Measurements from ENCODE around the gene RPS6KA2.
"Not testable (repeated sequence)": the region's sequence is repeated elsewhere in the genome, so short reads cannot be mapped to it uniquely, and the experiment has no call there.

The RPS6KA2 gene

DNA sequence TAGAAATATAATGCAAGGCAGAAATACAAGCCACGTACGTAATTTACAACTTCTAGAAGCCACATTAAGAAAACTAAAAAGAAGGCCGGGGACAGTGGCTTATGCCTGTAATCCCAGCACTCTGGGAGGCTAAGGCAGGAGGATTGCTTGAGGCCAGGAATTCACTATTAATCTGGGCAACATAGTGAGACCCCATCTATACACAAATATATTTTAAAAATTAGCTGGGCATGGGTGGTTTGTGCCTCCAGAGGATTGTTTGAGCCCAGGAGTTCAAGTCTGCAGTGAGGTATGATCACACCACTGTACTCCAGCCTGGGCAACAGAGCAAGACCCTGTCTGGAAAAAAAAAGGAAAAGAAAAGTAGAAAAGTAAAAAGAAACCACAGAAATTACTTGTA is 256.6 kb downstream of the RPS6KA2 start:
- no peak for DNase-seq (ENCODE audit: low read depth in 2 of 2)

DNA sequence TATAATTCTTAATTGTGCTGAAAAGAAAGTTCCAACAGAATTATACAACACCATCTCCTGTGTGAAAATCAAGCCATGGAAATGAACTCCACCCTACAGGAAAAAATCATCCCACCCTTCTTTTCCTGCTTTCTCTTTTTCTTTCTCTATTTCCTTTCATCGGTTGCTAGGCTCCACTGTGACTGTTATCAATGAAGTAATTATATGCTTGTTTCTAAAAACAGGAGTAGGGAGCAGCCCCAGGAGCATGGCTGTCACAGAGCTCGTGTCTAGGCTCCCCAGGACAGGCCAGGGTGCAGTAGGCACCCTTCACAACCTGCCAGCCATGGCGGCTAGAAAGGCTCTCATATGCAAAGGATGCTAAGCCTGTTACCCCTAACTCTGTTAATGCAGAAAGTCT is 257.3 kb downstream of the RPS6KA2 start:
- no peak for DNase-seq (ENCODE audit: low read depth in 2 of 2)

DNA sequence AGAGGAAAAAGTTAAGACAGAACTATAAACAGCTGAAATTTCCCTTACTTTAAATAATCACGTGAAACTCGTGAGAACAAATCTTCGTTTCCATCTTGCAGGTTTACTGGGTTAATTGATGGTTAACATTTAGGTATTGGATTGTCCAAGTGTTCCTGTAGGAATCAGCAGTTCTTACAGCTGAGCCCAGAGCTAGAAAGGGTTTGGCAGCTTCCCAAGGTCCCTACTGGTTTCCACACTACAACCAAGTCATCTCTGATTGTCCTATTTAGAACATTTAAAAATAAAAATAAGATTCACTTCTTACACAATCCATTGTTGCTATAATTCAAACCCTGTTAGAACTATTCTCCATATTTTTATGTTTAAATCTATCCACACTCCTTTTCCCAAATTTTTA is 260.1 kb downstream of the RPS6KA2 start:
- no peak for DNase-seq (ENCODE audit: low read depth in 2 of 2)

DNA sequence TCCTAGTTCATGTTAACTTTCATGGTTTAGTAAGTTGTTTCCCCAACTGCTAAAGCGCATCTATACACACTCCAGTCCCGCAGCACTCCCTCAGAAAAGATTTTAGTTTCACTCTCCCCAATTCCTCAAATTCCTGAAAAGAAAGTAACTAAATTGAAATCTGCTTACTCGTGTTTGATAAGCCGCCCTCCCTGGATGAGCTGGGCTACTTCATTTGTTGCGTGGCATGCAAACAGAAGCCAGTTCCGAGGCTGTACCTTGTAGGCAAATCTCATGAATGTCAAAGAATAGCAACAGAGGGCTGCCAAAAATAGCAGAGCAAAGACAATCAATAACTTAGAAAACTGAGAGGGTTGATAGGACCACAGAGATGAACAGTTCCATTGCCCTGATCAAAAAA is 261.2 kb downstream of the RPS6KA2 start:
- DNase-seq (ENCODE audit: low read depth in 2 of 2): no peak

DNA sequence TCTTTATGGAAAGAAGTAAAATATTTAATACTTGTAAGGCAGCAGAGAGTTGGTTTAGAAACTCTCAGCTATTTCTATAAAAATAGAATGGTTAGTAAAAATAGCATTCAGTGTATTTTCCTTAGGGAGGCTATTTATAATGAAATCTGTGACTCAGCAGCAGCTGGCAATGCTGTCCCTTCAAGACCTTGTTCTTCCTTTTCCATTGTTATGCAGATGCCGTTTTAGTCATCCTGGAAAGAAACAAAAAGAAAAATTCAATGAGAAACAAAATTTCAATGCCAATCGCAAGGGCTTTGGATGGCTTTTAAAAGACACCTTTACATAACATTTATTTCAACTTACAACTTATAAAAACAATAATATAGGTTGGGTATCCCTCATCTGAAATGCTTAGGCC is 261.8 kb downstream of the RPS6KA2 start:
- DNase-seq (ENCODE audit: low read depth in 2 of 2): no peak

DNA sequence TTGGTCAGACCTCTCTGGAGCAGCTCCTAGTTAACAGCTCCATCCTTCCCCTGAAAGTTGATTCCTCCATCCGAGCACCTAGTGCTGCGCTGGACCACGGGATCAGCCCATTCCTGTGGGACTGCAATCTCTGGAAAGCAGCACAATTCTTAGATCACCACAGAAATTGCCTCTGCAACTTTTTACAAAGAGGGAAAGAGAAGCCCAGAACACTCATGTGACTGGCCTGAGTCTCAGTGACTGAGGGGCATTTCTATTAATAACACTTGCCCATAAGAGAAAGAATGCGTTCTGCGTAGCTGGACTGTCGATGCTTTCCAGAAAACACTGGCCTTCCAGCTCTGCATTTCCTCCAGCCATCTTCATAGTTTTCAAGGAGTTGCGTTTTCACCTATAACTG is 262.6 kb downstream of the RPS6KA2 start:
- DNase-seq (ENCODE audit: low read depth in 2 of 2): no peak

DNA sequence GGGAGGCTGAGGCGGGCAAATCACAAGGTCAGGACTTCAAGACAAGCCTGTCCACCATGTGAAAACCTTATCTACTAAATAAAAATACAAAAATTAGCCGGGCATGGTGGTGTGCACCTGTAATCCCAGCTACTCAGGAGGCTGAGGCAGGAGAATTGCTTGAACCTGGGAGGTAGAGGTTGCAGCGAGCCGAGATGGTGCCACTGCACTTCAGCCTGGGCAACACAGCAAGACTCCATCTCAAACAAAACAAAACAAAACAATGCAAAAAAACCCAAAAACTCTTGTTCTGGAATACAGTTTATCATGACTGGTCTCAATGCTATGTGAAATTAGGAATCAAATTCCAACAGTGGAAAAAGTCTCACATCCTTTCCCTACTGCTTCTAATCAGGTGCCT is 264.6 kb downstream of the RPS6KA2 start:
- DNase-seq (ENCODE audit: low read depth in 2 of 2): not testable (repeated sequence)

DNA sequence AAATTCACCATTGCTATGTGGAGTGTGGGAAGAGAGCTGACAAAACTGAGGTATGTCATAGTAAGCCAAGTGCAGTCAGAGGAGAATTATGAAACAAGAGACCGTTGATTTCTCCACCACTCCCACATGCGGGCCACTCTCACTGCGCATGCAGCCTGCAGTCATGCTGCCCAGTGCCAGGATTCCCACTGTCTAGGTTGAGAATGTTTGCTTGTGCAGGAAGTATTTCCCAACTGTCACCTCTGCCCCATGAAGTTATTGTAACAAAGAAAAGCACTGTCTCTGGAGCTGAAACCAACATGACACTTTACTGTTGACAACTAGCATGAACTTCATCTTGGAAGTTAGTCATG is 266.0 kb downstream of the RPS6KA2 start:
- no peak for DNase-seq (ENCODE audit: low read depth in 2 of 2)

DNA sequence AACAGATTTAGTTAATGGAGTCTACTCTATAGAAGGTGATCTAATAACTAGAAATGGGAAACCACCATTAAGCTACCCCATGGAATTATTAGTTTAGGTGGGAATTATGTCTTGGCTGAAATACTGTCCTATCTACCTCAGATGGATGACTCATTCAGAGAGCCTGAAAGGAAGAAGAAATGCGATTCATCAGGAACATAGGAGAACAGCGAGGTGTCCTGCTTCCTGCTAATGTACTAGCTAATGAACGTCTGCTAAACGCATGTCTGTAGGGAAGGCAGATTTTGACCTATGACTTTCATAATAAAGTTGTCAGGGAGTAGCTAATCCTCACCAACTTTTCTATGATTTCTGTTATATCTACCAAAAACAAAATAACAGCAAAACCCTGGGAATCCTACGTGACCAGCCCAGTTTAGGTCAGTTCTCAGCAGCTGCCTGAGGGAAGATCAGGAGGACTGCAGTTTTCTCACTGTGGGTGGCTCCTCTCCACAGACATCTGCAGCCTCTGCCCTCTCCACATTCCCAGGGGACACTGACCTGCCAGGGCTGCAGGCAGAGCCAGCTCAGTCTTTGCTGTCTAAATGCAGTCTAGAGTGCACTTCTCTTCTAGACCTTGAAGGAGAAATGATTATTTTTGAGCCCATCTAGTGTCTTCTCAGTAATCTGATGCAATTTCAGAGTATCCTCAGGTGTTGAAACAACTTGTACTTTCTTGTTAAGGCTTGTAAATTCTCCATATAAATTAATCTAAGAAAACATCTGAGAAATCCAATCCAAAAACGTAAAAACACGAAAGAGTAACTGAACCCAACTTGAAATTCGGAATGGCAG is 266.6 kb downstream of the RPS6KA2 start:
- DNase-seq (ENCODE audit: low read depth in 2 of 2): no peak
